HCT116 (cell line): ENCODE measurements around the gene RAB37. TPM values are rescaled to one million over a fixed set of nuclear protein-coding genes. Genes with fewer than 3 reads are reported as not detected.

Source experiments
- ATAC-seq: fragments of 200-7000 bp; cut with Tn5 transposase; 2 replicates; pipeline ENCODE4 v1.9.1; 2020; ENCODE audit warnings: mild to moderate bottlenecking, moderate library complexity
- BruUV-seq: library from RNA; stranded (reverse); fragments of 400-500 nt; replicated peaks from 2 replicates; lab custom pipeline; 2021; lab: Mats Ljungman, UMichigan
- CTCF ChIA-PET: fragments of 300-600 bp; sonication (Branson Sonifier 250); formaldehyde crosslinking; loops from one replicate; lab custom pipeline; 2021; ENCODE audit warnings: antibody characterized with exemption; lab: Charles Lee
- POLR2A ChIA-PET: fragments of 300-600, 350-600 bp; sonication (Branson Sonifier 250); formaldehyde crosslinking; loops from one replicate; lab custom pipeline; 2021; ENCODE audit warnings: antibody characterized with exemption; lab: Charles Lee
- RAD21 ChIA-PET, 2 experiments: fragments of 300-600 bp; sonication (Branson Sonifier 250); formaldehyde crosslinking; loops; one replicate each; lab custom pipeline; 2023; ENCODE audit warnings: low total read pairs in 2 of 2; ENCODE audit not compliant: uncharacterized antibody in 2 of 2, unreplicated experiment in 2 of 2, low non-redundant PET in 1 of 2; lab: Charles Lee
- DNase-seq: peaks from one replicate; pipeline ENCODE4 v3.0.0-alpha.2; 2010; ENCODE audit warnings: low read depth, low spot score
- H2AFZ ChIP-seq: fragments of 200-600 bp; shearing (Covaris generic), sonication (generic); 2 replicates; pipeline ENCODE4 v1.6.1; 2017; ENCODE audit warnings: low read depth, mixed run types, mixed read lengths, antibody characterized with exemption, low read length; ENCODE audit not compliant: poor library complexity, severe bottlenecking
- H3K27ac ChIP-seq: 2 replicates; pipeline ENCODE4 v1.5.1; 2012; ENCODE audit warnings: low read depth, low read length
- H3K27me3 ChIP-seq: fragments of 200-600 bp; sonication (generic); 2 replicates; pipeline ENCODE4 v1.6.1; 2016; ENCODE audit warnings: mixed run types, low read length, mixed read lengths; ENCODE audit not compliant: insufficient read depth
- H3K36me3 ChIP-seq, 2 experiments: fragments of 200-500 bp in 1 of 2; fragments of 200-600 bp in 1 of 2; sonication (Bioruptor generic) in 1 of 2; sonication (generic) in 1 of 2; 2 replicates each; pipeline versions ENCODE4 v1.5.1 to v1.6.1; 2014 to 2016; ENCODE audit warnings: low read length in 2 of 2, inconsistent platforms in 1 of 2, mixed read lengths in 1 of 2, mixed run types in 1 of 2; ENCODE audit not compliant: insufficient read depth in 2 of 2, control insufficient read depth in 1 of 2
- H3K4me1 ChIP-seq, 2 experiments: fragments of 200-600 bp in 1 of 2; sonication (generic) in 1 of 2; 2 replicates each; pipeline versions ENCODE4 v1.5.1 to v1.6.1; 2012 to 2017; ENCODE audit warnings: low read length in 2 of 2, inconsistent platforms in 1 of 2, mild to moderate bottlenecking in 1 of 2, mixed read lengths in 1 of 2, mixed run types in 1 of 2, moderate library complexity in 1 of 2; ENCODE audit not compliant: insufficient read depth in 2 of 2, control insufficient read depth in 1 of 2
- H3K4me2 ChIP-seq: fragments of 200-600 bp; sonication (generic); 2 replicates; pipeline ENCODE4 v1.6.1; 2017; ENCODE audit warnings: mixed run types, low read length, mixed read lengths
- H3K4me3 ChIP-seq, 2 experiments: fragments of 200-600 bp in 1 of 2; sonication (generic) in 1 of 2; replicated peaks in 1 of 2; 2 replicates each; pipeline ENCODE4 v1.5.1; 2011 to 2016; ENCODE audit warnings: low read length in 2 of 2, control low read depth in 1 of 2, low read depth in 1 of 2, mild to moderate bottlenecking in 1 of 2, mixed read lengths in 1 of 2, mixed run types in 1 of 2
- H3K79me2 ChIP-seq: fragments of 200-600 bp; sonication (generic); 2 replicates; pipeline ENCODE4 v1.6.1; 2017; ENCODE audit warnings: mild to moderate bottlenecking, mixed run types, low read length, moderate library complexity, mixed read lengths; ENCODE audit not compliant: insufficient read depth
- H3K9ac ChIP-seq: fragments of 200-600 bp; sonication (generic); 2 replicates; pipeline ENCODE4 v1.6.1; 2016; ENCODE audit warnings: low read length, mixed read lengths
- H3K9me2 ChIP-seq: fragments of 200-600 bp; sonication (generic), shearing (Covaris generic); 2 replicates; pipeline ENCODE4 v1.6.1; 2017; ENCODE audit warnings: mixed run types, mild to moderate bottlenecking, moderate library complexity; ENCODE audit not compliant: insufficient read depth
- H3K9me3 ChIP-seq, 2 experiments: fragments of 200-500 bp in 1 of 2; fragments of 200-600 bp in 1 of 2; sonication (Bioruptor generic) in 1 of 2; sonication (generic) in 1 of 2; 2 replicates each; pipeline ENCODE4 v1.6.1; 2014 to 2017; ENCODE audit warnings: low read length in 2 of 2, mixed read lengths in 2 of 2, inconsistent platforms in 1 of 2, low read depth in 1 of 2, mild to moderate bottlenecking in 1 of 2, mixed run types in 1 of 2, moderate library complexity in 1 of 2; ENCODE audit not compliant: control insufficient read depth in 1 of 2, insufficient read depth in 1 of 2
- H4K20me1 ChIP-seq: fragments of 200-600 bp; sonication (generic), shearing (Covaris generic); 2 replicates; pipeline ENCODE4 v1.6.1; 2017; ENCODE audit warnings: mixed run types, mild to moderate bottlenecking, moderate library complexity; ENCODE audit not compliant: insufficient read depth
- EGR1 ChIP-seq: IDR thresholded peaks from 2 replicates; pipeline ENCODE4 v1.6.1; 2012; ENCODE audit warnings: low read depth
- EZH2phosphoT487 ChIP-seq: fragments of 200-600 bp; IDR thresholded peaks from 2 replicates; pipeline ENCODE4 v1.6.1; 2018; ENCODE audit warnings: antibody characterized with exemption, borderline replicate concordance
- FOSL1 ChIP-seq: IDR thresholded peaks from 2 replicates; pipeline ENCODE4 v1.6.1; 2012; ENCODE audit warnings: low read depth
- JUND ChIP-seq: IDR thresholded peaks from 2 replicates; pipeline ENCODE4 v1.6.1; 2012
- POLR2A ChIP-seq: IDR thresholded peaks from 2 replicates; pipeline ENCODE4 v1.7.0; 2011; ENCODE audit warnings: borderline replicate concordance; ENCODE audit not compliant: insufficient read depth, insufficient read length; ENCODE audit errors: extremely low read depth
- POLR2AphosphoS5 ChIP-seq: IDR thresholded peaks from 2 replicates; pipeline ENCODE4 v1.6.1; 2011; ENCODE audit warnings: mild to moderate bottlenecking, low read depth, low read length, moderate library complexity
- RAD21 ChIP-seq: IDR thresholded peaks from 2 replicates; pipeline ENCODE4 v1.6.1; 2012; ENCODE audit warnings: low read depth, mild to moderate bottlenecking
- REST ChIP-seq: IDR thresholded peaks from 2 replicates; pipeline ENCODE4 v1.6.1; 2012; ENCODE audit warnings: low read depth
- SIN3A ChIP-seq: IDR thresholded peaks from 2 replicates; pipeline ENCODE4 v1.6.1; 2012; ENCODE audit warnings: low read depth
- SRF ChIP-seq: IDR thresholded peaks from 2 replicates; pipeline ENCODE4 v1.6.1; 2012; ENCODE audit warnings: low read depth
- ZFX ChIP-seq: fragments of 450-650 bp; IDR thresholded peaks from 2 replicates; pipeline ENCODE4 v1.6.1; 2017
- intact Hi-C: fragments of 100-400 bp; cut with micrococcal nuclease; formaldehyde crosslinking; loops from 2 replicates; pipeline ENCODE4 v1.10.0; 2022
- total RNA-seq: library from RNA; stranded (reverse); gene quantifications from one replicate; pipeline ENCODE4 v1.2.1, GENCODE V29; 2021; ENCODE audit not compliant: unreplicated experiment
- TF ChIP-seq, protein P1 (sequence below), 3 experiments: fragments of 200-600 bp in 1 of 3; sonication (generic) in 1 of 3; IDR thresholded peaks in 2 of 3; conservative IDR thresholded peaks in 1 of 3; 2 replicates each; pipeline ENCODE4 v1.5.1; 2012 to 2017; ENCODE audit warnings: low read depth in 2 of 3, low read length in 2 of 3, antibody characterized with exemption in 1 of 3, borderline replicate concordance in 1 of 3, control low read depth in 1 of 3, mild to moderate bottlenecking in 1 of 3, mixed read lengths in 1 of 3, mixed run types in 1 of 3, moderate library complexity in 1 of 3; ENCODE audit not compliant: insufficient read depth in 1 of 3
- TF ChIP-seq, protein P2 (sequence below): IDR thresholded peaks from 2 replicates; pipeline ENCODE4 v1.6.1; 2012

RAB37 gene
- total RNA-seq, 1 experiment from 2014 or later, result 8.2 TPM

GRCh38 chr17:74757931-74758847 is 21.1 kb downstream of the RAB37 start:
- DNase-seq (no peak), ATAC-seq (peak; percentile 71)
- TF ChIP-seq ZFX, result no peak
- TF ChIP-seq JUND, result no peak
- TF ChIP-seq EGR1, result peak; percentile 100
- peak; percentile 41; the same call in 1 of the 2 replicates for TF ChIP-seq POLR2AphosphoS5
- Histone ChIP-seq H3K4me1 (peaks cover 48 to 50% of the 10 kb centered on the region in 2 experiments), H3K9me2 (no peaks in the 10 kb centered on the region), H3K79me2 (peaks cover 77% of the 10 kb centered on the region), H3K9me3 (no peaks in the 10 kb centered on the region), H3K27ac (peak overlapping the region; percentile 63), H3K27me3 (no peaks in the 10 kb centered on the region), H3K9ac (peak overlapping the region; percentile 32), H3K4me2 (peak overlapping the region; percentile 85), H3K36me3 (no peaks in the 10 kb centered on the region), H2AFZ (no peak overlapping the region), H3K4me3 (peak overlapping the region; percentile 29 to 50), H4K20me1 (no peaks in the 10 kb centered on the region; the same call in 1 of the 2 replicates)
- intact Hi-C loops, result no loop called here
- no TSS peak for BruUV-seq
- RAD21 ChIA-PET, result interaction anchor here (1.2 to 1.3 kb wide), 2 partner anchors 12 to 13 kb away, joined by 3 to 4 read pairs; no protein-coding TSS in a partner anchor
- POLR2A ChIA-PET, result interaction anchor here (1.0 to 3.9 kb wide), 7 partner anchors 9 to 115 kb away, joined by 3 to 18 read pairs (median 4); partner anchors contain the start of gene FDXR
- CTCF ChIA-PET, result interaction anchor here (0.6 to 4.1 kb wide), 6 partner anchors 13 to 450 kb away, joined by 3 to 20 read pairs (median 4); no protein-coding TSS in a partner anchor

- Histone ChIP-seq H3K9me3 (no peaks in the 10 kb centered on the region), H3K4me1 (peaks cover 46 to 50% of the 10 kb centered on the region in 2 experiments), H3K9ac (peak overlapping the region; percentile 32; the same call in 1 of the 2 replicates), H3K36me3 (no peaks in the 10 kb centered on the region), H3K4me2 (peak overlapping the region; percentile 85), H3K79me2 (peaks cover 73% of the 10 kb centered on the region), H3K4me3 (peak overlapping the region in 1 of 2 experiments; percentile 50; a peak in 1 of 4 replicates), H3K27me3 (no peaks in the 10 kb centered on the region), H2AFZ (no peak overlapping the region), H3K27ac (peak overlapping the region; percentile 63), H3K9me2 (no peaks in the 10 kb centered on the region), H4K20me1 (no peaks in the 10 kb centered on the region; the same call in 1 of the 2 replicates)
- no peak for DNase-seq
- intact Hi-C loops, result no loop called here
- POLR2A ChIA-PET, result interaction anchor here (1.1 to 3.9 kb wide), 3 partner anchors 9 to 12 kb away, joined by 3 to 18 read pairs (median 4); no protein-coding TSS in a partner anchor
- RAD21 ChIA-PET, result no interaction called here
- ATAC-seq, result peak; percentile 68
- BruUV-seq, result no TSS peak
- CTCF ChIA-PET, result interaction anchor here (0.6 to 4.1 kb wide), 4 partner anchors 14 to 449 kb away, joined by 3 to 20 read pairs (median 6); no protein-coding TSS in a partner anchor
- TF ChIP-seq, protein P1, sequence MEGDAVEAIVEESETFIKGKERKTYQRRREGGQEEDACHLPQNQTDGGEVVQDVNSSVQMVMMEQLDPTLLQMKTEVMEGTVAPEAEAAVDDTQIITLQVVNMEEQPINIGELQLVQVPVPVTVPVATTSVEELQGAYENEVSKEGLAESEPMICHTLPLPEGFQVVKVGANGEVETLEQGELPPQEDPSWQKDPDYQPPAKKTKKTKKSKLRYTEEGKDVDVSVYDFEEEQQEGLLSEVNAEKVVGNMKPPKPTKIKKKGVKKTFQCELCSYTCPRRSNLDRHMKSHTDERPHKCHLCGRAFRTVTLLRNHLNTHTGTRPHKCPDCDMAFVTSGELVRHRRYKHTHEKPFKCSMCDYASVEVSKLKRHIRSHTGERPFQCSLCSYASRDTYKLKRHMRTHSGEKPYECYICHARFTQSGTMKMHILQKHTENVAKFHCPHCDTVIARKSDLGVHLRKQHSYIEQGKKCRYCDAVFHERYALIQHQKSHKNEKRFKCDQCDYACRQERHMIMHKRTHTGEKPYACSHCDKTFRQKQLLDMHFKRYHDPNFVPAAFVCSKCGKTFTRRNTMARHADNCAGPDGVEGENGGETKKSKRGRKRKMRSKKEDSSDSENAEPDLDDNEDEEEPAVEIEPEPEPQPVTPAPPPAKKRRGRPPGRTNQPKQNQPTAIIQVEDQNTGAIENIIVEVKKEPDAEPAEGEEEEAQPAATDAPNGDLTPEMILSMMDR (IDR thresholded peaks at IDR 0.05 in 2 of 3, conservative IDR thresholded peaks at IDR 0.05 in 1 of 3; ENCODE audit: borderline replicate concordance in 1 of 3, insufficient read depth in 1 of 3, low read depth in 2 of 3, low read length in 2 of 3), result no peak
- TF ChIP-seq RAD21 (no peak), FOSL1 (no peak), EZH2phosphoT487 (no peak), SRF (no peak), SIN3A (no peak), POLR2AphosphoS5 (no peak), REST (no peak), POLR2A (no peak)
- TF ChIP-seq, protein P2, sequence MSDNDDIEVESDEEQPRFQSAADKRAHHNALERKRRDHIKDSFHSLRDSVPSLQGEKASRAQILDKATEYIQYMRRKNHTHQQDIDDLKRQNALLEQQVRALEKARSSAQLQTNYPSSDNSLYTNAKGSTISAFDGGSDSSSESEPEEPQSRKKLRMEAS, result no peak
These were observed 21.8 kb downstream of the RAB37 start for GRCh38 chr17:74758848-74759168.
